IPS DF 4.7 (cell line): ENCODE data around the gene AIF1L.

Experiments used
- DNase-seq: peaks from one replicate; pipeline ENCODE4 v3.0.0-alpha.2; 2013; ENCODE audit warnings: low spot score; ENCODE audit errors: extremely low read depth

Gene AIF1L

DNA sequence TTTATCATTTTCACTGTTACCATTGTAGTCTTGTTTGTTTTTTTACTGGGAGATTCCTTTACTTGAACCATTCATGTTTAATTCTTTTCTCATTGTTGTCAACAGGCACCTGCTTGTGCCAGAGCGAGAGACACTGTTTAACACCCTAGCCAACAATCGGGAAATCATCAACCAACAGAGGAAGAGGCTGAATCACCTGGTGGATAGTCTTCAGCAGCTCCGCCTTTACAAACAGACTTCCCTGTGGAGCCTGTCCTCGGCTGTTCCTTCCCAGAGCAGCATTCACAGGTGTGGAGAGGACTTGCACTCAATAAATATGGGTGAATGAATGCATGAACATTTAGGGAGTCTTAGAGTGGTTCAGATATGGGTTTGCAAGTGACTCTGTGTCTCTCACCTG lies 66.6 kb downstream of the AIF1L start:
- DNase-seq, result no peak

DNA sequence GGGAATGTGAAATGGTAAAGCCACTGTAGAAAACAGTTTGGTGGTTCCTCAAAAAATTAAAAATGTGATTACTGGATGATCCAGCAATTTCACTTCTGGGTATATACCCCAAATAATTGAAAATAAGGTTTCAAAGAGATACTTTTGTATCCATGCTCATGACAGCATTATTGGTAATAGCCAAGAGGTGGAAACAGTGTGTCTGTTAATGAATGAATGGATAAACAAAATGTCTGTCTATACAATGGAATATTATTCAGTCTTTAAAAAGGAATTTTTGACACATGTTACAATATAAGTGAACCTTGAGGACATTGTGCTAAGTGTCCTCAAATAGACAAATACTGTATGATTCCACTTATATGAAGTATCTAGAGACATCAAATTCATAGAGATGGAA lies 69.2 kb downstream of the AIF1L start:
- no peak for DNase-seq

DNA sequence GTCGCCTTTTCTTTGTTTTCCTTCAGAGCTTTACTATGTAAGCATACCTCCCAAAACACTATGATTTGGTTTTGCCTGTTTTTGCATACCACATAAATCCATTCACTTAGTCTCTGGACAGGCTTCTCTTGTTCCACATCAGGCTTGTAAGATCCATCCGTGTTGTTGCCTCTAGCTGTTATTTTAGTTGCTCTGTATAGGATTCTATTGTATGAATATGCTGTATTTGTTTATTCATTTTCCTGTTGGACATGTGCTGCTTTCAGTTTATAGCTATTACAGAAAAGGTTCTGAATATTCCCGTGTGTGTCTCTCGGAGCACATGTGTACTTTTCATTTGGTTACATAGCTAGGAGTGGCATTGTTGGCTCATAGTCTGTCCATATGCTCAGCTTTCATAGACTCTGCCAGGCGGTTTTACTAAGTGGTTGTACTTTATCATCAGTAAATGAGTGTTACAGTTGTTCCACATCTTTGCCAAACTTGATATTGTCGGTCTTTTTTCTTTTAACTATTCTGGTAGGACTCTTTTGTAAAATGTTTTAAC lies 70.9 kb downstream of the AIF1L start:
- DNase-seq, result no peak

DNA sequence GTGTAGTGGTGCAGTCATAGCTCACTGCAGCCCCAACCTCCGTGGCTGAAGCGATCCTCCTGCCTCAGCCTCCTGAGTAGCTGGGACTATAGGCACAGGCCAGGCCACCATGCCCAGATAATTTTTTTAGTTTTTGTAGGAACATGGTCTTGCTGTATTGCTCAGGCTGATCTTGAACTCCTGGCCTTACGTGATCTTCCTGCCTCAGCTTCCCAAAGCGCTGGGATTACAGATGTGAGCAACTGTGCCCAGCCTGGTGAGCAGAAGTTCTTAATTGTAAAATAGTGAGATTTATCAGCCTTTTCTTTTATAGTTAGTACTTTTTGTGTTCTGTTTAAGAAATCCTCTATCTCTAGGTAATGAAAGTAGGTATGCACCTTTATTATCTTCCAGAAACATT lies 71.6 kb downstream of the AIF1L start:
- no peak for DNase-seq

DNA sequence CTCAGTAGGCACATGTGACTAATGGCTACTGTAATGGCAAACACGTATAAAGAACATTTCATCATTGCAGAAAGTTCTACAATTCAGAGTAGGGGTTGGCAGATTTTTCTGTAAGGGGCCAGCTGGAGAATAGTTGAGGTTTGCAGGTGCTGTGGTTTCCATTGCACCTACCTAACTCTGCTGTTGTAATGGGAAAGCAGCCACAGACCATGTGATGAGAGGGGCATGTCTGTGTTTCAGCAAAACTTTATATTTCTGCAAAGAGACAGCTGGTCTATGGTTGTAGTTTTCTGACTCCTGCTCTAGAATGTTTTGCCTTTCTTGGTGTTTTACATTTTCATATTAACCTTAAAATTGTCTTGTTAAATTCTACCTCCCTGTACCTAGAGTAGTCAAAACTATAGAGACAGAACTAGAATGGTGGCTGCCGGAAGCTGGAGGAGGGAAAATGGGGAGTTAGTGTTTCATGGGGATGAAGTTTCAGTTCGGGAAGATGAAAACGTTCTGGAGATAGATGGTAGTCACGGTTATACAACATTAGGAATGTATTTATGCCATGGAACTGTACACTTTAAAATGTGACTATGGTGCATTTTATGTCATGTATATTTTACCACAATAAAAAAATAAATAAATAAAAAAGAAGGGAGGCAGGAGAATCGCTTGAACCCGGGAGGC lies 73.4 kb downstream of the AIF1L start:
- no peak for DNase-seq
